Loucy (cell line): Measurements from ENCODE around the gene PPIA.
A peak's percentile ranks its signal among the peaks of the same experiment; 100 is the strongest.
"Not testable (repeated sequence)": the region's sequence is repeated elsewhere in the genome, so short reads cannot be mapped to it uniquely, and the experiment has no call there.

Experiments
- H2AFZ ChIP-seq: fragments of 200-600 bp; sonication (generic); 2 replicates; pipeline ENCODE4 v1.6.0; 2016; ENCODE audit warnings: antibody characterized with exemption, mild to moderate bottlenecking, low read length, moderate library complexity
- H3F3A ChIP-seq: fragments of 200-600 bp; 2 replicates; pipeline ENCODE4 v1.6.0; 2016; ENCODE audit warnings: antibody characterized with exemption, low read depth, mild to moderate bottlenecking
- H3K27me3 ChIP-seq: fragments of 200-600 bp; sonication (generic); 2 replicates; pipeline ENCODE4 v1.6.1; 2014; ENCODE audit warnings: low read length, mild to moderate bottlenecking; ENCODE audit not compliant: insufficient read depth, poor library complexity, severe bottlenecking
- H3K36me3 ChIP-seq: fragments of 200-600 bp; sonication (generic); 2 replicates; pipeline ENCODE4 v1.6.1; 2016; ENCODE audit warnings: low read length; ENCODE audit not compliant: insufficient read depth
- H3K4me1 ChIP-seq: fragments of 200-600 bp; sonication (generic); 2 replicates; pipeline ENCODE4 v1.5.1; 2014; ENCODE audit warnings: low read length, mild to moderate bottlenecking; ENCODE audit not compliant: insufficient read depth, poor library complexity, severe bottlenecking
- H3K4me2 ChIP-seq: fragments of 200-600 bp; sonication (generic); 2 replicates; pipeline ENCODE4 v1.6.0; 2014; ENCODE audit warnings: antibody characterized with exemption, low read length, low read depth, mild to moderate bottlenecking; ENCODE audit not compliant: poor library complexity, severe bottlenecking
- H3K4me3 ChIP-seq: fragments of 200-600 bp; sonication (generic); 2 replicates; pipeline ENCODE4 v1.5.1; 2014; ENCODE audit warnings: low read length, mild to moderate bottlenecking, mixed read lengths; ENCODE audit not compliant: poor library complexity, severe bottlenecking
- H3K79me2 ChIP-seq: fragments of 200-600 bp; sonication (generic); 2 replicates; pipeline ENCODE4 v1.6.1; 2014; ENCODE audit warnings: low read length; ENCODE audit not compliant: insufficient read depth
- H3K9ac ChIP-seq: fragments of 200-600 bp; sonication (generic); 2 replicates; pipeline ENCODE4 v1.6.0; 2014; ENCODE audit warnings: mild to moderate bottlenecking, low read depth, low read length, moderate library complexity; ENCODE audit not compliant: poor library complexity, severe bottlenecking
- H3K9me2 ChIP-seq: fragments of 200-600 bp; sonication (generic); replicated peaks from 2 replicates; pipeline ENCODE4 v1.6.1; 2016; ENCODE audit warnings: low read depth, low read length, mixed read lengths
- H3K9me3 ChIP-seq: fragments of 200-600 bp; sonication (generic); 2 replicates; pipeline ENCODE4 v1.6.1; 2014; ENCODE audit warnings: mild to moderate bottlenecking, antibody characterized with exemption, low read length, low read depth; ENCODE audit not compliant: insufficient read depth
- H4K20me1 ChIP-seq: fragments of 200-600 bp; sonication (generic); 2 replicates; pipeline ENCODE4 v1.6.0; 2014; ENCODE audit warnings: antibody characterized with exemption, low read length, mild to moderate bottlenecking; ENCODE audit not compliant: insufficient read depth, poor library complexity, severe bottlenecking
- CTCF ChIP-seq: fragments of 200-600 bp; sonication (generic); conservative IDR thresholded peaks from 2 replicates; pipeline ENCODE4 v1.5.1; 2014; ENCODE audit warnings: mild to moderate bottlenecking, antibody characterized with exemption, low read length
- EZH2phosphoT487 ChIP-seq: fragments of 200-600 bp; IDR thresholded peaks from 2 replicates; pipeline ENCODE4 v1.6.1; 2018; ENCODE audit warnings: antibody characterized with exemption, mild to moderate bottlenecking, moderate library complexity, borderline replicate concordance

The PPIA gene

GRCh38 chr7:44824894-44825526, 28.5 kb downstream of the PPIA start:
- TF ChIP-seq CTCF (no peak), EZH2phosphoT487 (no peak)
- Histone ChIP-seq H3K79me2 (peaks cover 10% of the 10 kb centered on the region; the same call in 1 of the 2 replicates), H4K20me1 (peaks cover 5% of the 10 kb centered on the region), H3F3A (no peaks in the 10 kb centered on the region; the same call in 1 of the 2 replicates), H3K36me3 (peaks cover 45% of the 10 kb centered on the region; the same call in 1 of the 2 replicates), H3K9ac (no peak overlapping the region), H3K4me3 (no peak overlapping the region), H3K9me2 (no peaks in the 10 kb centered on the region), H3K27me3 (no peaks in the 10 kb centered on the region), H3K4me1 (no peaks in the 10 kb centered on the region), H3K4me2 (no peak overlapping the region), H2AFZ (no peak overlapping the region), H3K9me3 (no peaks in the 10 kb centered on the region)

- Histone ChIP-seq H2AFZ (no peak overlapping the region), H3K4me1 (no peaks in the 10 kb centered on the region), H3K9me3 (no peaks in the 10 kb centered on the region), H3K79me2 (peaks cover 23% of the 10 kb centered on the region), H3K9me2 (no peaks in the 10 kb centered on the region), H3K9ac (no peak overlapping the region), H3K27me3 (no peaks in the 10 kb centered on the region), H4K20me1 (peaks cover 17% of the 10 kb centered on the region), H3F3A (no peaks in the 10 kb centered on the region; the same call in 1 of the 2 replicates), H3K4me2 (no peak overlapping the region), H3K4me3 (no peak overlapping the region), H3K36me3 (peaks cover 71% of the 10 kb centered on the region)
- TF ChIP-seq CTCF (no peak), EZH2phosphoT487 (no peak)
Measured at GRCh38 chr7:44827567-44827966, 31.1 kb downstream of the PPIA start.

- TF ChIP-seq EZH2phosphoT487 (no peak), CTCF (no peak)
- H3K4me1 ChIP-seq: peaks cover 18% of the 10 kb centered on the region
- H3K9me2 ChIP-seq: no peaks in the 10 kb centered on the region
- H3K4me3 ChIP-seq: no peak overlapping the region
- H3K27me3 ChIP-seq: no peaks in the 10 kb centered on the region
- H4K20me1 ChIP-seq: peaks cover 63% of the 10 kb centered on the region
- peaks cover 96% of the 10 kb centered on the region for H3K79me2 ChIP-seq
- no peak overlapping the region for H2AFZ ChIP-seq
- no peak overlapping the region for H3K4me2 ChIP-seq
- peaks cover 69% of the 10 kb centered on the region for H3K36me3 ChIP-seq
- H3K9me3 ChIP-seq: no peaks in the 10 kb centered on the region
- no peak overlapping the region for H3K9ac ChIP-seq
- no peaks in the 10 kb centered on the region for H3F3A ChIP-seq
Measured at GRCh38 chr7:44838751-44839150, 42.3 kb downstream of the PPIA start.

GRCh38 chr7:44842675-44843074, 46.2 kb downstream of the PPIA start:
- Histone ChIP-seq H3K36me3 (peaks cover 42% of the 10 kb centered on the region), H3K4me2 (peak overlapping the region; percentile 92), H3F3A (peaks cover 11% of the 10 kb centered on the region), H4K20me1 (peaks cover 75% of the 10 kb centered on the region), H3K4me1 (peaks cover 37% of the 10 kb centered on the region), H3K79me2 (peaks cover 95% of the 10 kb centered on the region), H3K4me3 (peak overlapping the region; percentile 40)
- H3K9ac ChIP-seq, H2AFZ ChIP-seq, H3K27me3 ChIP-seq, H3K9me3 ChIP-seq, H3K9me2 ChIP-seq: not testable (repeated sequence)

- not testable (repeated sequence) for H3K27me3 ChIP-seq, H2AFZ ChIP-seq, H3K9me2 ChIP-seq, H3K9ac ChIP-seq, H3K9me3 ChIP-seq
- peaks cover 37% of the 10 kb centered on the region for H3K36me3 ChIP-seq
- peak overlapping the region; percentile 85 for H3K4me3 ChIP-seq
- H3K4me1 ChIP-seq: peaks cover 37% of the 10 kb centered on the region
- H3K79me2 ChIP-seq: peaks cover 87% of the 10 kb centered on the region
- peak overlapping the region; percentile 92 for H3K4me2 ChIP-seq
- H4K20me1 ChIP-seq: peaks cover 74% of the 10 kb centered on the region
- H3F3A ChIP-seq: peaks cover 11% of the 10 kb centered on the region
Measured at GRCh38 chr7:44843440-44843839, 47.0 kb downstream of the PPIA start.
